OCI-LY7 (cell line): ENCODE data around the gene C1QL4. TPM values are rescaled to one million over a fixed set of nuclear protein-coding genes. Genes with fewer than 3 reads are reported as not detected.

ENCODE experiments used
- BruUV-seq: library from RNA; stranded (reverse); fragments of 400-500 nt; replicated peaks from 2 replicates; lab custom pipeline; 2021; lab: Mats Ljungman, UMichigan
- CTCF ChIA-PET: fragments of 300-600 bp; sonication (Branson Sonifier 250); formaldehyde crosslinking; loops from one replicate; lab custom pipeline; 2022; ENCODE audit warnings: antibody characterized with exemption; ENCODE audit not compliant: unreplicated experiment; lab: Charles Lee
- POLR2A ChIA-PET: fragments of 300-600 bp; sonication (Branson Sonifier 250); formaldehyde crosslinking; loops from one replicate; lab custom pipeline; 2022; ENCODE audit warnings: antibody characterized with exemption; lab: Charles Lee
- DNase-seq: peaks from one replicate; pipeline ENCODE4 v3.0.0-alpha.2; 2015; ENCODE audit warnings: low spot score
- H2AFZ ChIP-seq: fragments of 200-600 bp; sonication (generic), shearing (Covaris generic); 2 replicates; pipeline ENCODE4 v1.6.1; 2014; ENCODE audit warnings: mild to moderate bottlenecking, antibody characterized with exemption, low read length, moderate library complexity
- H3K27ac ChIP-seq: fragments of 200-600 bp; sonication (generic); 2 replicates; pipeline ENCODE4 v1.5.1; 2014; ENCODE audit warnings: mixed run types, low read depth, mild to moderate bottlenecking, moderate library complexity, low read length, inconsistent platforms; ENCODE audit not compliant: poor library complexity, severe bottlenecking
- H3K36me3 ChIP-seq: fragments of 200-600 bp; sonication (generic); 2 replicates; pipeline ENCODE4 v1.6.1; 2014; ENCODE audit warnings: mild to moderate bottlenecking, antibody characterized with exemption, low read length, moderate library complexity, mixed read lengths; ENCODE audit not compliant: insufficient read depth
- H3K4me1 ChIP-seq: fragments of 200-600 bp; sonication (generic); 2 replicates; pipeline ENCODE4 v1.5.1; 2014; ENCODE audit warnings: mild to moderate bottlenecking, low read length; ENCODE audit not compliant: insufficient read depth, poor library complexity, severe bottlenecking
- H3K4me2 ChIP-seq: fragments of 200-600 bp; sonication (generic); 2 replicates; pipeline ENCODE4 v1.6.1; 2014; ENCODE audit warnings: mild to moderate bottlenecking, low read length
- H3K4me3 ChIP-seq: fragments of 200-600 bp; sonication (generic); 2 replicates; pipeline ENCODE4 v1.5.1; 2014; ENCODE audit warnings: mild to moderate bottlenecking, low read depth, low read length; ENCODE audit not compliant: poor library complexity, severe bottlenecking
- H3K79me2 ChIP-seq: fragments of 200-600 bp; sonication (generic); 2 replicates; pipeline ENCODE4 v1.6.1; 2016; ENCODE audit warnings: low read depth, mild to moderate bottlenecking, low read length, moderate library complexity, mixed read lengths; ENCODE audit not compliant: insufficient read depth
- H3K9me2 ChIP-seq: fragments of 200-600 bp; sonication (generic); 2 replicates; pipeline ENCODE4 v1.6.1; 2016; ENCODE audit warnings: mild to moderate bottlenecking, low read length, mixed read lengths; ENCODE audit not compliant: insufficient read depth
- H3K9me3 ChIP-seq: fragments of 200-600 bp; sonication (generic); 2 replicates; pipeline ENCODE4 v1.6.1; 2014; ENCODE audit warnings: mild to moderate bottlenecking, mixed run types, low read length, mixed read lengths
- H4K20me1 ChIP-seq: fragments of 200-600 bp; sonication (generic); 2 replicates; pipeline ENCODE4 v1.6.1; 2014; ENCODE audit warnings: mild to moderate bottlenecking, antibody characterized with exemption, low read length, moderate library complexity, mixed read lengths; ENCODE audit not compliant: insufficient read depth
- CTCF ChIP-seq: fragments of 200-600 bp; sonication (generic); conservative IDR thresholded peaks from 2 replicates; pipeline ENCODE4 v1.5.1; 2014; ENCODE audit warnings: mild to moderate bottlenecking, antibody characterized with exemption, low read length, moderate library complexity, mixed read lengths
- EZH2phosphoT487 ChIP-seq: fragments of 200-600 bp; sonication (generic); IDR thresholded peaks from 2 replicates; pipeline ENCODE4 v1.6.1; 2018; ENCODE audit warnings: low read depth, borderline replicate concordance, mild to moderate bottlenecking, mixed run types, antibody characterized with exemption, low read length, moderate library complexity, mixed read lengths
- intact Hi-C: fragments of 100-400 bp; cut with micrococcal nuclease; formaldehyde crosslinking; loops from one replicate; pipeline ENCODE4 v1.10.0; 2022; ENCODE audit not compliant: unreplicated experiment
- total RNA-seq, 2 experiments: library from RNA; depleted of rRNA in 1 of 2; stranded (reverse); fragments of >200 nt in 1 of 2; shearing (Covaris generic) in 1 of 2; gene quantifications; 2 replicates each; pipeline ENCODE4 v1.2.3, GENCODE V29; 2014 to 2022

C1QL4 gene
- total RNA-seq, 2 experiments from 2014 or later, result 0.19 TPM; not detected in 1

- DNase-seq, result no peak
- Histone ChIP-seq H3K36me3 (no peaks in the 10 kb centered on the region), H3K4me1 (peaks cover 8% of the 10 kb centered on the region), H3K9me3 (no peaks in the 10 kb centered on the region), H3K4me2 (no peak overlapping the region), H3K9me2 (no peaks in the 10 kb centered on the region), H3K4me3 (no peak overlapping the region), H3K79me2 (no peaks in the 10 kb centered on the region), H2AFZ (no peak overlapping the region), H3K27ac (no peak overlapping the region), H4K20me1 (no peaks in the 10 kb centered on the region)
- peak; percentile 33; the same call in 1 of the 2 replicates for TF ChIP-seq CTCF
- no peak for TF ChIP-seq EZH2phosphoT487
- BruUV-seq, result no TSS peak
- POLR2A ChIA-PET, result no interaction called here
- intact Hi-C loops, result no loop called here
- CTCF ChIA-PET, result no interaction called here
Observed at GRCh38 chr12:49298160-49298559, 38.8 kb downstream of the C1QL4 start.

DNA sequence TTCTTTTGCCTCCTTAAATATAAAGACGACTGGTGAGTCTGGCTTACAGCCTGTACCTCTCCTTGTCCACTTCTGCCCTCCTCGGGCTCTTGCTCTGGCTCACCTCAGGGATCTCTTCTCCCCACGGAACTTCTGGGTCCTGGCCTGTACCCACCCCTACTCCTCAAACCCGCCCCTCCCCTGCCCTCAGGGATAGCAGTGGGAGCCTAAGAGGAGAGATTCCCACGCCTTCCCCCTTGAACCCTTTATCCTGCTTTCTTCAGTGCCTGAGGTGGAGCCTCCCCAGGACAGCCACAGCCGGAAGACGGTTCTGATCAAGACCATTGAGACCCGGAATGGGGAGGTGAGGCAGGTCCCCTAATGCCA, 39.3 kb downstream of the C1QL4 start:
- ChIA-PET CTCF (no interaction called here), POLR2A (interaction anchor here (0.6 to 1.2 kb wide), 3 partner anchors 26 to 127 kb away, joined by 3 to 5 read pairs (median 5); partner anchors contain the start of gene TROAP)
- H3K36me3 ChIP-seq, result no peaks in the 10 kb centered on the region
- H2AFZ ChIP-seq, result no peak overlapping the region
- H3K9me3 ChIP-seq, result no peaks in the 10 kb centered on the region
- H3K79me2 ChIP-seq, result no peaks in the 10 kb centered on the region
- intact Hi-C loops, result no loop called here
- no peak for DNase-seq
- no peaks in the 10 kb centered on the region for H3K9me2 ChIP-seq
- H3K4me1 ChIP-seq, result peaks cover 8% of the 10 kb centered on the region
- no peaks in the 10 kb centered on the region for H4K20me1 ChIP-seq
- no TSS peak for BruUV-seq
- H3K4me2 ChIP-seq, result no peak overlapping the region
- no peak overlapping the region for H3K27ac ChIP-seq
- no peak for TF ChIP-seq CTCF
- no peak for TF ChIP-seq EZH2phosphoT487
- no peak overlapping the region for H3K4me3 ChIP-seq

DNA sequence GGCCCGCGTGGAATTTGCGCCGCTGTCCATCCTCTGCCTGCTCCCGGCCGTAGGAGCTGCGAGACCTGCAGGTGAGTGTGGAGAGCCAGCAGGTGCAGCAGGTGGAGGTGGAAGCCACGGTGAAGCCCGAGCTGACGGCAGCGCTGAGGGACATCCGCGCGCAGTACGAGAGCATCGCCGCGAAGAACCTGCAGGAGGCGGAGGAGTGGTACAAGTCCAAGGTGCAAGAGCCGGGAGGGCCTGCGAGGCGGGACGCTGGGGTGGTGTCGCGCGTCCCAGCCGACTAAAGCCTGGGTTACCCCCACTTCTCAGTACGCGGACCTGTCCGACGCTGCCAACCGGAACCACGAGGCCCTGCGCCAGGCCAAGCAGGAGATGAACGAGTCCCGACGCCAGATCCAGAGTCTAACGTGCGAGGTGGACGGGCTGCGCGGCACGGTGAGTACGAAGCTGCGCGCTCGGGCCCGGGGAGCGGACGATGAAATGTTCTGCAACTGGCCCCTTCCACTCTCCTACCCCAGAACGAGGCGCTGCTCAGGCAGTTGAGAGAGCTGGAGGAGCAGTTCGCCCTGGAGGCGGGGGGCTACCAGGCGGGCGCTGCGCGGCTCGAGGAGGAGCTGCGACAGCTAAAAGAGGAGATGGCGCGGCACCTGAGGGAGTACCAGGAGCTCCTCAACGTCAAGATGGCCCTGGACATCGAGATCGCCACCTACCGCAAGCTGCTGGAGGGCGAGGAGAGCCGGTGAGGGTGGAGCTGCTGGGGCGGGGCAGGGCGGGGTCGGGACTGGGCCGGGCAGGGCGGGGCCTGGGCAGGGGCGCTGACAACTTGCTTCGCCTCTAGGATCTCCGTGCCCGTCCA, 39.9 kb downstream of the C1QL4 start:
- ChIA-PET CTCF (interaction anchor here (0.5 kb wide), 1 partner anchor 788 kb away, joined by 3 read pairs; the partner anchor contains the start of gene SMARCD1), POLR2A (interaction anchor here (0.6 to 1.2 kb wide), 3 partner anchors 26 to 127 kb away, joined by 3 to 5 read pairs (median 5); partner anchors contain the start of gene TROAP)
- Histone ChIP-seq H3K4me3 (no peak overlapping the region), H3K9me3 (no peaks in the 10 kb centered on the region), H2AFZ (no peak overlapping the region), H3K27ac (no peak overlapping the region), H3K4me1 (peaks cover 8% of the 10 kb centered on the region), H3K36me3 (no peaks in the 10 kb centered on the region), H3K79me2 (no peaks in the 10 kb centered on the region), H4K20me1 (no peaks in the 10 kb centered on the region), H3K9me2 (no peaks in the 10 kb centered on the region), H3K4me2 (peak overlapping the region; percentile 57)
- intact Hi-C loops, result no loop called here
- no TSS peak for BruUV-seq
- peak; percentile 68 for TF ChIP-seq CTCF
- TF ChIP-seq EZH2phosphoT487, result no peak
- DNase-seq, result no peak
